Naive thymus-derived CD4-positive, alpha-beta T cell (primary cell): ENCODE measurements around the gene RAPGEF6. TPM values are rescaled to one million over a fixed set of nuclear protein-coding genes. Genes with fewer than 3 reads are reported as not detected.

Experiments
- ATAC-seq: fragments of 150-1000 bp; cut with Tn5 transposase; 2 replicates; pipeline ENCODE4 v1.10.0; 2021; ENCODE audit warnings: mild to moderate bottlenecking, moderate library complexity
- CTCF ChIA-PET: fragments of 350-600 bp; sonication (Branson Sonifier 250); formaldehyde crosslinking; loops from one replicate; lab custom pipeline; 2021; ENCODE audit warnings: antibody characterized with exemption; lab: Charles Lee
- POLR2A ChIA-PET: fragments of 350-600 bp; sonication (Branson Sonifier 250); formaldehyde crosslinking; loops from one replicate; lab custom pipeline; 2021; ENCODE audit warnings: antibody characterized with exemption, inconsistent platforms; lab: Charles Lee
- DNase-seq, 9 donors: peaks; one replicate each; pipeline versions ENCODE4 v3.0.0 to v3.0.0-alpha.2; 2020 to 2022; ENCODE audit warnings: mixed read lengths in 1 of 9
- H3K27ac ChIP-seq: one replicate; pipeline ENCODE4 v1.7.0; 2013; ENCODE audit warnings: mild to moderate bottlenecking, low read depth, low read length, moderate library complexity
- H3K27me3 ChIP-seq, 2 donors: one replicate each; pipeline ENCODE4 v1.7.0; 2013; ENCODE audit warnings: low read length in 2 of 2, mild to moderate bottlenecking in 2 of 2, moderate library complexity in 2 of 2; ENCODE audit not compliant: control insufficient read depth in 2 of 2, insufficient read depth in 2 of 2
- H3K36me3 ChIP-seq, 3 experiments: 1 replicate in 2 of 3; 2 replicates in 1 of 3; pipeline ENCODE4 v1.7.0; 2013; ENCODE audit warnings: low read length in 3 of 3, mild to moderate bottlenecking in 3 of 3, moderate library complexity in 1 of 3; ENCODE audit not compliant: insufficient read depth in 3 of 3, control insufficient read depth in 2 of 3
- H3K4me1 ChIP-seq, 2 donors: one replicate each; pipeline ENCODE4 v1.7.0; 2013; ENCODE audit warnings: low read length in 2 of 2, mild to moderate bottlenecking in 2 of 2, moderate library complexity in 1 of 2; ENCODE audit not compliant: control insufficient read depth in 2 of 2, insufficient read depth in 2 of 2
- H3K4me3 ChIP-seq: 2 replicates; pipeline ENCODE4 v1.7.0; 2013; ENCODE audit warnings: mild to moderate bottlenecking, low read length
- H3K9me3 ChIP-seq, 3 experiments: 1 replicate in 2 of 3; 2 replicates in 1 of 3; pipeline ENCODE4 v1.7.0; 2013; ENCODE audit warnings: low read length in 3 of 3; ENCODE audit not compliant: control insufficient read depth in 2 of 3
- H3K27ac Mint-ChIP-seq, 9 donors: one replicate each; pipeline ENCODE4 v1.8.0; 2020 to 2022; ENCODE audit warnings: mixed read lengths in 9 of 9, mild to moderate bottlenecking in 8 of 9, moderate library complexity in 5 of 9, inconsistent platforms in 2 of 9
- H3K27me3 Mint-ChIP-seq, 5 donors: one replicate each; pipeline ENCODE4 v1.8.0; 2021 to 2022; ENCODE audit warnings: mixed read lengths in 5 of 5, mild to moderate bottlenecking in 1 of 5
- H3K36me3 Mint-ChIP-seq, 5 donors: one replicate each; pipeline ENCODE4 v1.8.0; 2020 to 2022; ENCODE audit warnings: mixed read lengths in 5 of 5, mild to moderate bottlenecking in 3 of 5, inconsistent platforms in 1 of 5
- H3K4me1 Mint-ChIP-seq, 7 donors: one replicate each; pipeline ENCODE4 v1.8.0; 2020 to 2022; ENCODE audit warnings: mixed read lengths in 7 of 7, mild to moderate bottlenecking in 3 of 7, inconsistent platforms in 1 of 7
- H3K4me3 Mint-ChIP-seq, 10 donors: one replicate each; pipeline ENCODE4 v1.8.0; 2020 to 2022; ENCODE audit warnings: mild to moderate bottlenecking in 10 of 10, mixed read lengths in 10 of 10, moderate library complexity in 6 of 10, inconsistent platforms in 2 of 10
- H3K9me3 Mint-ChIP-seq, 11 donors: one replicate each; pipeline ENCODE4 v1.8.0; 2020 to 2022; ENCODE audit warnings: mixed read lengths in 11 of 11, mild to moderate bottlenecking in 4 of 11, inconsistent platforms in 1 of 11, moderate library complexity in 1 of 11
- intact Hi-C, 2 donors: fragments of 100-400 bp; cut with micrococcal nuclease; formaldehyde crosslinking; loops; one replicate each; pipeline ENCODE4 v1.15.1; 2023
- polyA plus RNA-seq, 2 donors: library from polyadenylated mRNA; unstranded; fragments of 300-500 nt; fragmentation: Illumina TruSeq; gene quantifications; one replicate each; pipeline ENCODE4 v1.2.3, GENCODE V29; 2021
- total RNA-seq, 6 experiments: library from RNA in 5 of 6; stranded (reverse) in 5 of 6; gene quantifications; 1 replicate in 5 of 6; 2 replicates in 1 of 6; pipeline ENCODE4 v1.2.3 and lab custom pipeline; 2021 to 2026

Gene RAPGEF6
- total and polyA plus RNA-seq, 7 experiments from 2014 or later: 36.7 to 186 (median 90.8) TPM

GRCh38 chr5:131466171-131466766 lies 168.8 kb downstream of the RAPGEF6 start:
- Mint-ChIP-seq H3K4me3 (peak overlapping the region in 1 of 10 donors; percentile 12), H3K27me3 (no peaks in the 10 kb centered on the region), H3K9me3 (no peaks in the 10 kb centered on the region), H3K36me3 (peaks cover 16 to 64% (median 53%) of the 10 kb centered on the region in 5 donors), H3K4me1 (peaks cover 11 to 80% (median 69%) of the 10 kb centered on the region in 7 donors), H3K27ac (peak overlapping the region in 6 of 9 donors; percentile 7 to 90 (median 60))
- H3K9me3 ChIP-seq: no peaks in the 10 kb centered on the region
- H3K27ac ChIP-seq: no peak overlapping the region
- DNase-seq (no peak), ATAC-seq (no peak)
- ChIA-PET CTCF (interaction anchor here (0.7 kb wide), 1 partner anchor 541 kb away, joined by 3 read pairs; no protein-coding TSS in a partner anchor), POLR2A (interaction anchor here (0.7 kb wide), 1 partner anchor 43 kb away, joined by 3 read pairs; no protein-coding TSS in a partner anchor)
- H3K27me3 ChIP-seq: no peaks in the 10 kb centered on the region
- intact Hi-C loops: no loop called here
- H3K4me3 ChIP-seq: no peak overlapping the region
- peaks cover 0 to 38% (median 0%) of the 10 kb centered on the region in 3 experiments for H3K36me3 ChIP-seq
- peaks cover 0 to 10% of the 10 kb centered on the region in 2 donors for H3K4me1 ChIP-seq

- Histone ChIP-seq H3K4me3 (no peak overlapping the region), H3K9me3 (no peaks in the 10 kb centered on the region), H3K27me3 (no peaks in the 10 kb centered on the region), H3K27ac (no peak overlapping the region), H3K4me1 (peaks cover 0 to 16% of the 10 kb centered on the region in 2 donors), H3K36me3 (peaks cover 0 to 45% (median 0%) of the 10 kb centered on the region in 3 experiments)
- Mint-ChIP-seq H3K27ac (peak overlapping the region in 6 of 9 donors; percentile 5 to 63 (median 52)), H3K9me3 (no peaks in the 10 kb centered on the region), H3K4me3 (peak overlapping the region in 4 of 10 donors; percentile 11 to 46 (median 34)), H3K36me3 (peaks cover 18 to 68% (median 58%) of the 10 kb centered on the region in 5 donors), H3K4me1 (peaks cover 12 to 87% (median 76%) of the 10 kb centered on the region in 7 donors), H3K27me3 (no peaks in the 10 kb centered on the region)
- no peak for DNase-seq
- ChIA-PET POLR2A (interaction anchor here (1.1 kb wide), 1 partner anchor 9 kb away, joined by 7 read pairs; no protein-coding TSS in a partner anchor), CTCF (no interaction called here)
- intact Hi-C loops: loop anchor here in 1 of 2 donors (2.0 kb wide), 2 partner anchors 15 kb away; no protein-coding TSS in a partner anchor
- no peak for ATAC-seq
These were observed 171.4 kb downstream of the RAPGEF6 start for GRCh38 chr5:131463656-131464055.

GRCh38 chr5:131462454-131462853 lies 172.6 kb downstream of the RAPGEF6 start:
- H3K27ac Mint-ChIP-seq: peak overlapping the region in 8 of 9 donors; percentile 33 to 84 (median 76)
- H3K4me1 Mint-ChIP-seq: peaks cover 12 to 92% (median 78%) of the 10 kb centered on the region in 7 donors
- Histone ChIP-seq H3K27me3 (no peaks in the 10 kb centered on the region), H3K4me1 (peaks cover 0 to 16% of the 10 kb centered on the region in 2 donors), H3K36me3 (peaks cover 0 to 45% (median 0%) of the 10 kb centered on the region in 3 experiments), H3K4me3 (no peak overlapping the region), H3K27ac (peak overlapping the region; percentile 39), H3K9me3 (no peaks in the 10 kb centered on the region)
- peak overlapping the region in 7 of 10 donors; percentile 21 to 76 (median 50) for H3K4me3 Mint-ChIP-seq
- peak in 4 of 9 donors; percentile 3 to 39 (median 28) for DNase-seq
- H3K36me3 Mint-ChIP-seq: peaks cover 17 to 72% (median 54%) of the 10 kb centered on the region in 5 donors
- H3K9me3 Mint-ChIP-seq: no peaks in the 10 kb centered on the region
- no peaks in the 10 kb centered on the region for H3K27me3 Mint-ChIP-seq
- POLR2A ChIA-PET: interaction anchor here (1.1 to 2.1 kb wide), 3 partner anchors 10 to 46 kb away, joined by 3 to 7 read pairs (median 5); no protein-coding TSS in a partner anchor
- CTCF ChIA-PET: interaction anchor here (0.9 kb wide), 1 partner anchor 127 kb away, joined by 3 read pairs; no protein-coding TSS in a partner anchor
- intact Hi-C loops: loop anchor here in 1 of 2 donors (2.0 kb wide), 1 partner anchor 16 kb away; no protein-coding TSS in a partner anchor
- ATAC-seq: peak; percentile 64

DNA sequence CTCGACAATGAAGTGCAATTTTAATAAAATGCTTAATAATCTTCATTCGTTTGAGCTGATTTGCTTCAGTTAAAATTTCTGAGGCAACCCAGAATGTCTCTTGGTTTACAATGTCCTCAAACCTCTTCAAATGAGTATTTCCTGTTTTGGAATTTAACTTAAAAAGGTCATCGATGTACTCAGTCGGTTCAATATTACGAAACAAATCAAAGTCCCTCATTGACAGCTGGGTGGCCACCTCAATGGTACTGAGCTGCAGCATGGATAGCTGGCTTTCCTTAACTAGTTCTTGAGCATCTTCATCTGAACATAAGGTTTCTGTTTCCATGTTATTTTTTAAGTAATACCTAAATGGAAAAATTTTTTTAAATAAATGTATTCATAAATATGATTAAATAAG lies 173.3 kb downstream of the RAPGEF6 start:
- H3K27me3 ChIP-seq: no peaks in the 10 kb centered on the region
- intact Hi-C loops: loop anchor here in 1 of 2 donors (1.0 to 2.0 kb wide), 2 partner anchors 8 to 17 kb away; no protein-coding TSS in a partner anchor
- POLR2A ChIA-PET: interaction anchor here (0.6 to 2.1 kb wide), 4 partner anchors 9 to 85 kb away, joined by 3 to 7 read pairs (median 4); no protein-coding TSS in a partner anchor
- Mint-ChIP-seq H3K27me3 (no peaks in the 10 kb centered on the region), H3K4me1 (peaks cover 12 to 91% (median 72%) of the 10 kb centered on the region in 7 donors), H3K27ac (peak overlapping the region in 4 of 9 donors; percentile 31 to 78 (median 54)), H3K4me3 (peak overlapping the region in 1 of 10 donors; percentile 74), H3K9me3 (no peaks in the 10 kb centered on the region), H3K36me3 (peaks cover 15 to 69% (median 49%) of the 10 kb centered on the region in 5 donors)
- ATAC-seq (no peak), DNase-seq (no peak)
- H3K9me3 ChIP-seq: no peaks in the 10 kb centered on the region
- H3K4me1 ChIP-seq: peaks cover 0 to 16% of the 10 kb centered on the region in 2 donors
- peaks cover 0 to 41% (median 0%) of the 10 kb centered on the region in 3 experiments for H3K36me3 ChIP-seq
- CTCF ChIA-PET: no interaction called here
- peak overlapping the region; percentile 7 for H3K27ac ChIP-seq
- no peak overlapping the region for H3K4me3 ChIP-seq

- H3K9me3 ChIP-seq: no peaks in the 10 kb centered on the region
- peak overlapping the region in 8 of 9 donors; percentile 51 to 93 (median 77) for H3K27ac Mint-ChIP-seq
- H3K4me3 Mint-ChIP-seq: peak overlapping the region in 8 of 10 donors; percentile 24 to 75 (median 58)
- H3K27me3 ChIP-seq: no peaks in the 10 kb centered on the region
- no peak overlapping the region for H3K27ac ChIP-seq
- ChIA-PET CTCF (interaction anchor here (0.6 kb wide), 1 partner anchor 1769 kb away, joined by 3 read pairs; no protein-coding TSS in a partner anchor), POLR2A (interaction anchor here (1.1 to 2.1 kb wide), 3 partner anchors 9 to 48 kb away, joined by 3 to 7 read pairs (median 5); no protein-coding TSS in a partner anchor)
- no peak for DNase-seq
- no peak overlapping the region for H3K4me3 ChIP-seq
- no peaks in the 10 kb centered on the region for H3K9me3 Mint-ChIP-seq
- H3K27me3 Mint-ChIP-seq: no peaks in the 10 kb centered on the region
- H3K4me1 Mint-ChIP-seq: peaks cover 11 to 89% (median 70%) of the 10 kb centered on the region in 7 donors
- H3K4me1 ChIP-seq: peaks cover 0 to 16% of the 10 kb centered on the region in 2 donors
- peaks cover 16 to 71% (median 51%) of the 10 kb centered on the region in 5 donors for H3K36me3 Mint-ChIP-seq
- intact Hi-C loops: loop anchor here in 1 of 2 donors (1.0 kb wide), 1 partner anchor 8 kb away; no protein-coding TSS in a partner anchor
- no peak for ATAC-seq
- peaks cover 0 to 42% (median under 1%) of the 10 kb centered on the region in 3 experiments for H3K36me3 ChIP-seq
These were observed 174.0 kb downstream of the RAPGEF6 start for GRCh38 chr5:131460867-131461572.

- intact Hi-C loops: no loop called here
- no peaks in the 10 kb centered on the region for H3K9me3 Mint-ChIP-seq
- peaks cover 16 to 72% (median 50%) of the 10 kb centered on the region in 5 donors for H3K36me3 Mint-ChIP-seq
- CTCF ChIA-PET: no interaction called here
- DNase-seq (no peak), ATAC-seq (no peak)
- Histone ChIP-seq H3K9me3 (no peaks in the 10 kb centered on the region), H3K27ac (no peak overlapping the region), H3K4me3 (no peak overlapping the region), H3K36me3 (peaks cover 0 to 45% (median 4%) of the 10 kb centered on the region in 3 experiments), H3K27me3 (no peaks in the 10 kb centered on the region), H3K4me1 (peaks cover 0 to 16% of the 10 kb centered on the region in 2 donors)
- H3K27ac Mint-ChIP-seq: peak overlapping the region in 8 of 9 donors; percentile 7 to 78 (median 48)
- H3K27me3 Mint-ChIP-seq: no peaks in the 10 kb centered on the region
- H3K4me1 Mint-ChIP-seq: peaks cover 11 to 82% (median 63%) of the 10 kb centered on the region in 7 donors
- peak overlapping the region in 1 of 10 donors; percentile 34 for H3K4me3 Mint-ChIP-seq
- POLR2A ChIA-PET: no interaction called here
These were observed 174.9 kb downstream of the RAPGEF6 start for GRCh38 chr5:131460133-131460532.
